Neuronal stem cell (in vitro differentiated cells): ENCODE results near the gene RRP1B.

Experiments
- DNase-seq: peaks from one replicate; pipeline ENCODE4 v3.0.0-alpha.2; 2013; ENCODE audit warnings: low spot score
- H2AFZ ChIP-seq: one replicate; pipeline ENCODE4 v1.6.1; 2013; ENCODE audit warnings: mild to moderate bottlenecking, low read length, inconsistent platforms
- H2AK5ac ChIP-seq: 2 replicates; pipeline ENCODE4 v1.6.1; 2013; ENCODE audit warnings: low read depth, mild to moderate bottlenecking, inconsistent platforms, low read length, moderate library complexity, mixed read lengths
- H2BK120ac ChIP-seq: 2 replicates; pipeline ENCODE4 v1.6.1; 2013; ENCODE audit warnings: low read depth, mild to moderate bottlenecking, inconsistent platforms, low read length, moderate library complexity, mixed read lengths
- H2BK12ac ChIP-seq: one replicate; pipeline ENCODE4 v1.6.1; 2013; ENCODE audit warnings: low read length, inconsistent platforms
- H2BK15ac ChIP-seq: 2 replicates; pipeline ENCODE4 v1.6.1; 2013; ENCODE audit warnings: mild to moderate bottlenecking, low read length, inconsistent platforms, mixed read lengths
- H2BK5ac ChIP-seq: one replicate; pipeline ENCODE4 v1.6.1; 2013; ENCODE audit warnings: inconsistent platforms, mild to moderate bottlenecking, low read length, moderate library complexity
- H3K14ac ChIP-seq: one replicate; pipeline ENCODE4 v1.6.1; 2013; ENCODE audit warnings: low read length, inconsistent platforms
- H3K18ac ChIP-seq: 2 replicates; pipeline ENCODE4 v1.6.1; 2013; ENCODE audit warnings: low read length, inconsistent platforms
- H3K23ac ChIP-seq: 2 replicates; pipeline ENCODE4 v1.6.1; 2013; ENCODE audit warnings: low read depth, mild to moderate bottlenecking, mixed read lengths, low read length, inconsistent platforms; ENCODE audit not compliant: poor library complexity
- H3K27ac ChIP-seq: replicated peaks from 3 replicates; pipeline ENCODE4 v1.5.1; 2013; ENCODE audit warnings: low read length, inconsistent platforms
- H3K27me3 ChIP-seq, 3 experiments: 2 replicates each; pipeline ENCODE4 v1.6.1; 2013; ENCODE audit warnings: low read length in 3 of 3, mild to moderate bottlenecking in 2 of 3, inconsistent platforms in 1 of 3, low read depth in 1 of 3, mixed read lengths in 1 of 3, moderate library complexity in 1 of 3; ENCODE audit not compliant: control insufficient read depth in 3 of 3, insufficient read depth in 3 of 3
- H3K36me3 ChIP-seq, 2 donors: replicated peaks in 1 of 2; 2 replicates each; pipeline ENCODE4 v1.6.1; 2013; ENCODE audit warnings: low read length in 2 of 2; ENCODE audit not compliant: control insufficient read depth in 2 of 2, insufficient read depth in 2 of 2
- H3K4ac ChIP-seq: 2 replicates; pipeline ENCODE4 v1.6.1; 2013; ENCODE audit warnings: inconsistent platforms, mild to moderate bottlenecking, low read length, moderate library complexity
- H3K4me1 ChIP-seq, 2 donors: 1 replicate in 1 of 2; 2 replicates in 1 of 2; pipeline ENCODE4 v1.6.1; 2013; ENCODE audit warnings: low read length in 2 of 2, low read depth in 1 of 2; ENCODE audit not compliant: control insufficient read depth in 2 of 2, insufficient read depth in 1 of 2
- H3K4me2 ChIP-seq: one replicate; pipeline ENCODE4 v1.6.1; 2013; ENCODE audit warnings: mild to moderate bottlenecking, low read length, inconsistent platforms; ENCODE audit not compliant: insufficient read depth, poor library complexity, severe bottlenecking
- H3K4me3 ChIP-seq, 2 donors: 2 replicates each; pipeline ENCODE4 v1.5.1; 2013; ENCODE audit warnings: low read length in 2 of 2, mild to moderate bottlenecking in 2 of 2, inconsistent platforms in 1 of 2, moderate library complexity in 1 of 2
- H3K79me1 ChIP-seq: one replicate; pipeline ENCODE4 v1.6.1; 2013; ENCODE audit warnings: low read depth, mild to moderate bottlenecking, inconsistent platforms, low read length, moderate library complexity
- H3K9ac ChIP-seq: one replicate; pipeline ENCODE4 v1.6.1; 2013; ENCODE audit warnings: mild to moderate bottlenecking, low read depth, low read length, inconsistent platforms; ENCODE audit not compliant: poor library complexity
- H3K9me3 ChIP-seq, 2 donors: replicated peaks in 1 of 2; 2 replicates each; pipeline versions ENCODE3 to v1.6.1; 2013; ENCODE audit warnings: low read length in 2 of 2, mild to moderate bottlenecking in 2 of 2, inconsistent platforms in 1 of 2, low read depth in 1 of 2, mixed read lengths in 1 of 2, moderate library complexity in 1 of 2; ENCODE audit not compliant: control insufficient read depth in 2 of 2, insufficient read depth in 1 of 2
- H4K8ac ChIP-seq: one replicate; pipeline ENCODE4 v1.6.1; 2013; ENCODE audit warnings: low read depth, mild to moderate bottlenecking, inconsistent platforms, low read length, moderate library complexity
- H4K91ac ChIP-seq: one replicate; pipeline ENCODE4 v1.6.1; 2013; ENCODE audit warnings: low read length, low read depth, mild to moderate bottlenecking, inconsistent platforms; ENCODE audit not compliant: poor library complexity
- WGBS, 2 donors: extraction: QIAGEN DNeasy Blood & Tissue Kit; methylation state at CpG; one replicate each; pipeline ENCODE4 v1.1.7; 2013; ENCODE audit warnings: missing lambda C conversion rate in 2 of 2, mixed read lengths in 1 of 2; ENCODE audit not compliant: insufficient read length in 2 of 2, insufficient replicate concordance in 1 of 2; ENCODE audit errors: extremely low coverage in 2 of 2; 5-methylcytosine and 5-hydroxymethylcytosine counted together

Gene RRP1B

DNA sequence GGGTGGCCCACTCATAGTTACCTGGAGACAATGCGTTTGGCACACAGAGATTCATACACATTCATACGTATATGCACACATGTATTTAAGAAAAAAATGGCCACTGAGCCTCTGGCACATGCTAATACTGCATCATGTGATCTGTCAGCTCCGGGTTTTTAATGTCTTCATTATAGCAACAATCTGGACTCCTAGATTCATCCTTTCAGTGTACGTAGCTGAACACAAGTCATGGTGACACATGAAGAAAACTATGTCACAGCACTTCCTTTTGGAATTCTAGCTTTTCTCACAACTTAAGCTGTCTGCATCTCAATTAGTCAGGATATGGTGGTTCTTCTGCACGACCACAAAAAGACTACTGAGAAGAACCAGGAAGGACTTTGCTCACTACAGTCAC is 24.7 kb upstream of the RRP1B start:
- peaks cover 0 to 2% (median 0%) of the 10 kb centered on the region in 3 experiments for H3K27me3 ChIP-seq
- H3K9ac ChIP-seq, result no peak overlapping the region
- H3K14ac ChIP-seq, result no peak overlapping the region
- H3K4me2 ChIP-seq, result no peak overlapping the region
- H3K4me3 ChIP-seq, result no peak overlapping the region
- no peak overlapping the region for H2BK5ac ChIP-seq
- no peak overlapping the region for H2BK15ac ChIP-seq
- peaks cover 0 to 4% of the 10 kb centered on the region in 2 donors for H3K9me3 ChIP-seq
- no peaks in the 10 kb centered on the region for H3K36me3 ChIP-seq
- WGBS, 2 donors, result no CpG with 5 or more reads among the region's 5 CpGs
- H3K4ac ChIP-seq, result no peak overlapping the region
- H3K79me1 ChIP-seq, result no peaks in the 10 kb centered on the region
- H3K18ac ChIP-seq, result no peak overlapping the region
- H3K27ac ChIP-seq, result no peak overlapping the region
- no peak overlapping the region for H4K91ac ChIP-seq
- H3K23ac ChIP-seq, result no peak overlapping the region
- H3K4me1 ChIP-seq, result no peaks in the 10 kb centered on the region
- H2AK5ac ChIP-seq, result no peak overlapping the region
- H2BK120ac ChIP-seq, result no peak overlapping the region
- no peak overlapping the region for H4K8ac ChIP-seq
- H2BK12ac ChIP-seq, result no peak overlapping the region
- DNase-seq, result no peak
- H2AFZ ChIP-seq, result peak overlapping the region; percentile 21

DNA sequence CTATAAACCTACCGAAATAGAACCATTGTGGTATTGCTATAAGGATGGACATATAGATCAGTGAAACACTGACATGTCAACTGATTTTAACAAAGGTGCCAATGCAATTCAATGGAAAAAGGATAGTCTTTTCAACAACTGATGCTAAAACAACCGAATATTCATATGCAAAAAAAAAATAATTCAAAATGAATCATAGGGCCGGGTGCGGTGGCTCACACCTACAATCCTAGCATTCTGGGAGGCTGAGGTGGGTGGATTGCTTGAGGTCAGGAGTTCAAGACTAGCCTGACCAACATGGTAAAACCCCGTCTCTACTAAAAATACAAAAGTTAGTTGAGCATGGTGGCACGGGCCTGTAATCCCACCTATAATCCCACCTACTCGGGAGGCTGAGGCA is 23.9 kb upstream of the RRP1B start:
- no peak overlapping the region for H3K4ac ChIP-seq
- H3K4me3 ChIP-seq, result no peak overlapping the region
- no peak overlapping the region for H3K14ac ChIP-seq
- H3K27ac ChIP-seq, result no peak overlapping the region
- no peak overlapping the region for H4K91ac ChIP-seq
- no peak overlapping the region for H3K18ac ChIP-seq
- no peaks in the 10 kb centered on the region for H3K4me1 ChIP-seq
- no peaks in the 10 kb centered on the region for H3K79me1 ChIP-seq
- H3K4me2 ChIP-seq, result no peak overlapping the region
- no peak overlapping the region for H2BK12ac ChIP-seq
- DNase-seq, result no peak
- H3K36me3 ChIP-seq, result no peaks in the 10 kb centered on the region
- no peak overlapping the region for H2BK15ac ChIP-seq
- no peak overlapping the region for H2AK5ac ChIP-seq
- no CpG with 5 or more reads among the region's 7 CpGs for WGBS, 2 donors
- H2BK120ac ChIP-seq, result no peak overlapping the region
- no peak overlapping the region for H4K8ac ChIP-seq
- no peak overlapping the region for H2AFZ ChIP-seq
- H3K9me3 ChIP-seq, result peaks cover 0 to 4% of the 10 kb centered on the region in 2 donors
- no peak overlapping the region for H3K23ac ChIP-seq
- H3K27me3 ChIP-seq, result peaks cover 0 to 2% (median 0%) of the 10 kb centered on the region in 3 experiments
- no peak overlapping the region for H3K9ac ChIP-seq
- no peak overlapping the region for H2BK5ac ChIP-seq

DNA sequence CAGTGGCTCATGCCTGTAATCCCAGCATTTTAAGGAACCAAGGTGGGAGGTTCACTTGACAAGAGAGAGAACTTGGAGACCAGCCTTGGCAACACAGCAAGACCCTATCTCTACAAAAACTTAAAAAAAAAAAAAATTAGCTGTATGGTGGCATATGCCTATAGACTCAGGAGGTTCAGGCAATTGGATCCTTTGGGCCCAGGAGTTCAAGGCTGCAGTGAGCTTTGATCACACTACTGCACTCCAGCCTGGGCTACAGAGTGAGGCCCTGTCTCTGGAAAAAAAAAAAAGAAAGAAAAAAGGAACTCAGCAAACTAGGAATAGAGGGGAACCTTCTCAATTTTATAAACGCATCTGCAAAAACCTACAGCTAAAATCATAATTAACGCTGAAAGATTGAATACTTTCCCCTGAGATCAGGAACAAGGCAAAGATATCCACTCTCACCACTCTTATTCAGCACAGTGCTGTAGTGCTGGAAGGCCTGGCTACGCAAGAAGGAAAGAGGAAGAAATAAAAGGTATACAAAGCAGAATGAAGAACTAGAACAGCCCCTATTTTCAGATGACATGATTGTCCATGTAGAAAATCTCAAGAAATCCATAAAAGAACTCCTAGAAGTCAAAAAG is 21.7 kb upstream of the RRP1B start:
- WGBS, 2 donors, result no CpG with 5 or more reads among the region's 3 CpGs
- DNase-seq, result no peak
- H2BK15ac ChIP-seq, result no peak overlapping the region
- peaks cover 0 to 2% (median 0%) of the 10 kb centered on the region in 3 experiments for H3K27me3 ChIP-seq
- H3K23ac ChIP-seq, result no peak overlapping the region
- no peaks in the 10 kb centered on the region for H3K36me3 ChIP-seq
- no peak overlapping the region for H3K4ac ChIP-seq
- no peaks in the 10 kb centered on the region for H3K79me1 ChIP-seq
- H3K14ac ChIP-seq, result no peak overlapping the region
- no peak overlapping the region for H3K4me3 ChIP-seq
- H2AK5ac ChIP-seq, result no peak overlapping the region
- no peak overlapping the region for H3K9ac ChIP-seq
- no peak overlapping the region for H2BK120ac ChIP-seq
- H4K8ac ChIP-seq, result no peak overlapping the region
- no peaks in the 10 kb centered on the region for H3K4me1 ChIP-seq
- H3K4me2 ChIP-seq, result no peak overlapping the region
- H2AFZ ChIP-seq, result no peak overlapping the region
- H2BK12ac ChIP-seq, result no peak overlapping the region
- no peak overlapping the region for H4K91ac ChIP-seq
- H3K18ac ChIP-seq, result no peak overlapping the region
- no peaks in the 10 kb centered on the region for H3K9me3 ChIP-seq
- H3K27ac ChIP-seq, result no peak overlapping the region
- H2BK5ac ChIP-seq, result no peak overlapping the region

DNA sequence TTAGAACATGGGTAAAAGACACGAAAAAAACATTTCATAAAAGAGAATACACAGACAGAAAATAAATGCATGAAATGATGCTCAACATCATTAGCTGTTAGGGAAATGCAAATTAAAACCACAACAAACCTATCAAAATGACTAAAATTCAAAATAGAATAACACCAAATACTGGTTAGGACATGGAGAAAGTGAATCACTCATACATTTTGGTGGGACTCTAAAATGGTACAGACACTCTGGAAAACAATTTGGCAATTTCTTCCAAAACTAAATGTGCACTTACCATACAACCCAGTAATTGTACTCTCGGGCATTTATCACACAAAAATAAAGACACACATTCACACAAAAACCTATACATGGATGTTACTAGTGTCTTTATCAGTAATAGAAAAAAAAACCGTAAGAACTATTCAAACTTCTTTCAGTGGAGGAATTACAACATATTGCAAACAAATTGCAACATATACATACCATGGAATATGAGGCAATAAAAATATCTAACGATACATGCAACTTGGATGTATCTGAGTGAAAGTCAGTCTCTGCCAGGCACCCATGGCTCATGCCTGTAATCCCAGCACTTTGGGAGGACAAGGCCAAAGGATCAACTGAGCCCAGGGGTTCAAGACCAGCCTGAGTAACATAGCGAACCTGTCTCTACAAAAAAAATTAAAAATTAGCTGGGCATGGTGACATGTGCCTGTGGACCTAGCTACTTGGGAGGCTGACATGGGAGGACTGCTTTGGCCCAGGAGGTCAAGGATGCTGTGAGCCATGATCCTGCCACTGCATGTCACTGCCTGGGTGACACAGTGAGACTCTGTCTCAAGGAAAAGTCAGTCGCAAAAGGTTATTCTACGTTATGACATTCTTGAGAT is 19.6 kb upstream of the RRP1B start:
- H2AK5ac ChIP-seq, result no peak overlapping the region
- no peaks in the 10 kb centered on the region for H3K36me3 ChIP-seq
- no peak overlapping the region for H3K27ac ChIP-seq
- H3K27me3 ChIP-seq, result no peaks in the 10 kb centered on the region
- no peak overlapping the region for H2BK12ac ChIP-seq
- no peak overlapping the region for H3K23ac ChIP-seq
- no peak overlapping the region for H2BK5ac ChIP-seq
- no peak overlapping the region for H4K91ac ChIP-seq
- no peak overlapping the region for H3K4me2 ChIP-seq
- H3K9ac ChIP-seq, result no peak overlapping the region
- no peaks in the 10 kb centered on the region for H3K9me3 ChIP-seq
- H3K79me1 ChIP-seq, result no peaks in the 10 kb centered on the region
- no peak overlapping the region for H4K8ac ChIP-seq
- H3K4ac ChIP-seq, result no peak overlapping the region
- no peak overlapping the region for H2BK15ac ChIP-seq
- WGBS, 2 donors, result no CpG with 5 or more reads among the region's 7 CpGs
- H2AFZ ChIP-seq, result no peak overlapping the region
- no peak for DNase-seq
- no peak overlapping the region for H3K14ac ChIP-seq
- H3K4me1 ChIP-seq, result peaks cover 0 to 2% of the 10 kb centered on the region in 2 donors
- H3K18ac ChIP-seq, result no peak overlapping the region
- no peak overlapping the region for H2BK120ac ChIP-seq
- no peak overlapping the region for H3K4me3 ChIP-seq
